Measurements from ENCODE around the gene NHERF2.

The NHERF2 gene

DNA sequence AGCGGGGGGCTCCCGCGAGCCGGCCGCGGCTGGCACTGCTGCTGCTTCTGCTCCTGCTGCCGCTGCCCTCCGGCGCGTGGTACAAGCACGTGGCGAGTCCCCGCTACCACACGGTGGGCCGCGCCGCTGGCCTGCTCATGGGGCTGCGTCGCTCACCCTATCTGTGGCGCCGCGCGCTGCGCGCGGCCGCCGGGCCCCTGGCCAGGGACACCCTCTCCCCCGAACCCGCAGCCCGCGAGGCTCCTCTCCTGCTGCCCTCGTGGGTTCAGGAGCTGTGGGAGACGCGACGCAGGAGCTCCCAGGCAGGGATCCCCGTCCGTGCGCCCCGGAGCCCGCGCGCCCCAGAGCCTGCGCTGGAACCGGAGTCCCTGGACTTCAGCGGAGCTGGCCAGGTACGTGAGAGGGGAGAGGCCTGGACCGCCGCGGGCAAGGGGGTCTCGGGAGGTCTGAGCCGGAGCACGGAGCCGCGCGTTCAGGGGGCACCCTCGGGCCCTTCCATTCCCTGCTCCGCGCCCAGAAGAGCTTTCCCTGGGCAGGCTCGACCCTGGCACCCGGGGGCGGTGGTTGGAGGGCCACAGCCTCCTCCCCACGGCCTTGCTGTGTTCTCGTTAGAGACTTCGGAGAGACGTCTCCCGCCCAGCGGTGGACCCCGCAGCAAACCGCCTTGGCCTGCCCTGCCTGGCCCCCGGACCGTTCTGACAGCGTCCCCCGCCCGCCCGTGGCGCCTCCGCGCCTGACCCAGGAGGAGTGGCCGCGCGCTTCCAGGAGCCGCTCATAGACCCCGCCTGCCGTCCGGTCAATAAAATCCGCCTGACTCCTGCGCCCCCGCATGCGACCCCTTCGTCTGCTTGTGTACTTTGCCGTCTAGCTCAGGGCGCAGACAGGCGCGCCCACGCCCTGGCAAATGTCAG is 6.5 kb upstream of the NHERF2 start:
- in situ Hi-C loops (cut with HindIII; ENCODE audit: low sequenced_read_pairs): no loop called here
- H3K4me3 ChIP-seq (ENCODE audit: low read depth, low read length): no peak overlapping the region

DNA sequence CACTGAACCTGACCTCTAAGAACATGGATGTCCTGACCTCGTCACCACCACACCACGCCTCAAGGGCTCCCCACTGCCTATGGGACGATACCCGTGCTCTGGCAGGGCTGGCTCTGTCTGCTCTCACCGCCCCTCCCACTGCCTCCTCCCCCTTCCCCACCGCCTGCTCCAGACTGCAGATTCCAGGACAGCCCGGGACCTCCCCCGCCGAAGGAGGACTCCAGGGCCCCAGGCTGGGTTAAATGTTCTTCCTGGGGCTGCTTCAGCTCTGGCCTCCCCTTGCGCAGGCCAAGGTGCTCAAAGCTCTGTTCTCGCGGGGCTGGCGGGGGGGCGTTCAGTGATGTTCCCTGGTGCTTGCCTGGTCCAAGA is 4.0 kb upstream of the NHERF2 start:
- no peak for DNase-seq (ENCODE audit: low read depth, low spot score)
- H3K4me3 ChIP-seq (ENCODE audit: low read depth, low read length): peak overlapping the region; percentile 34

More for the DNA sequence above, 6.5 kb upstream of the NHERF2 start:
- no peak for DNase-seq (ENCODE audit: low read depth, low spot score)
- TF ChIP-seq, protein P1, sequence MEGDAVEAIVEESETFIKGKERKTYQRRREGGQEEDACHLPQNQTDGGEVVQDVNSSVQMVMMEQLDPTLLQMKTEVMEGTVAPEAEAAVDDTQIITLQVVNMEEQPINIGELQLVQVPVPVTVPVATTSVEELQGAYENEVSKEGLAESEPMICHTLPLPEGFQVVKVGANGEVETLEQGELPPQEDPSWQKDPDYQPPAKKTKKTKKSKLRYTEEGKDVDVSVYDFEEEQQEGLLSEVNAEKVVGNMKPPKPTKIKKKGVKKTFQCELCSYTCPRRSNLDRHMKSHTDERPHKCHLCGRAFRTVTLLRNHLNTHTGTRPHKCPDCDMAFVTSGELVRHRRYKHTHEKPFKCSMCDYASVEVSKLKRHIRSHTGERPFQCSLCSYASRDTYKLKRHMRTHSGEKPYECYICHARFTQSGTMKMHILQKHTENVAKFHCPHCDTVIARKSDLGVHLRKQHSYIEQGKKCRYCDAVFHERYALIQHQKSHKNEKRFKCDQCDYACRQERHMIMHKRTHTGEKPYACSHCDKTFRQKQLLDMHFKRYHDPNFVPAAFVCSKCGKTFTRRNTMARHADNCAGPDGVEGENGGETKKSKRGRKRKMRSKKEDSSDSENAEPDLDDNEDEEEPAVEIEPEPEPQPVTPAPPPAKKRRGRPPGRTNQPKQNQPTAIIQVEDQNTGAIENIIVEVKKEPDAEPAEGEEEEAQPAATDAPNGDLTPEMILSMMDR (IDR thresholded peaks at IDR 0.05; ENCODE audit: low read depth, low read length): no peak

DNA sequence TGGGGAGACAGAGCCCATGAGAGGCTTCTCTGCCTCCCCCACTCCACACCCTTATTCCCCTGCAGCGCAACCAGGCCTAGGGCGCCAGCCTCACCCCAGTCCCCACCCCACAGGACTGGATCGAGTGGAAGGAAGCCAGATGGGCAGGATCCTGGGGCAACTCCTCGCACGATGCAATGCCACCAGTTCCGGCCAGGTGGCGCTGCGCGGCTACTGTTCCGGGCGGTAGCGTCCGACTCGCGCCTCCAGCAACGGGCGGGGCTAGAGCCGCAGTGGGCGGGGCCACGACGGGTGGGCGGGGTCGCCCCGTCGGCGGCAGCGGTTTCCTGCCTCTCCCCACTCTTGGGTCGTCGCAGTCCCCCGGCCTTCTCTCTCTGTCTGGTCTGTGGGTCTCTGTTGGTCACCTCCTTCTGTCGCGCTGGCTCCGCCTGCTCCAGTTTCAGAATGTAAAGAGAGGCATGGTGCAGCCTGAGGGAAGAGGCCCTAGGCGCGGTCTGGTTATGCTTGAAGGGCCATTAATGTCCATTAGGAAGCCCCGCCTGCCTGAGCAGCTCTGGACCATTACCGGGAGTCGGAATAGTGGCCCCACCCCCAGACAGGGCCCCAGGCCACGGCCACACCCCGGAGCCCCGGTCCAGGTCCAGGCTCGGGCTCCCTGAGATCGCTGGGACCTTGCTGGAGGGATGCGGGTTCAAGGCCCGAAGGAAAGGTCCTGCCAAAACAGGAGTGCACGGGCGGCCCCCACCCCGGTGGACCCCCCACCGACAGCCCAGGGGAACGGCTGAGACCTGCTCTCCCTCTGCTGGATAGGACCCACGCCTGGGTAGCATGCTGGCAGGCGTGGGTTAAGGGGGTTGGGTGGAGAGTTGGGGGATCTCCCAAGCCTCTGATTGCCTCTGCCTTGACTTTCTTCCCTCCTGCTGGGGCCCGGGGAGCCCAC is 3.3 kb upstream of the NHERF2 start:
- peak; percentile 83 for DNase-seq (ENCODE audit: low read depth, low spot score)
- peak overlapping the region; percentile 34 for H3K4me3 ChIP-seq (ENCODE audit: low read depth, low read length)
- in situ Hi-C loops (cut with HindIII; ENCODE audit: low sequenced_read_pairs): no loop called here
- TF ChIP-seq, protein P1 (IDR thresholded peaks at IDR 0.05; ENCODE audit: low read depth, low read length): peak; percentile 93

More for the DNA sequence above, 4.0 kb upstream of the NHERF2 start:
- in situ Hi-C loops (cut with HindIII; ENCODE audit: low sequenced_read_pairs): no loop called here
- TF ChIP-seq, protein P1 (IDR thresholded peaks at IDR 0.05; ENCODE audit: low read depth, low read length): no peak

DNA sequence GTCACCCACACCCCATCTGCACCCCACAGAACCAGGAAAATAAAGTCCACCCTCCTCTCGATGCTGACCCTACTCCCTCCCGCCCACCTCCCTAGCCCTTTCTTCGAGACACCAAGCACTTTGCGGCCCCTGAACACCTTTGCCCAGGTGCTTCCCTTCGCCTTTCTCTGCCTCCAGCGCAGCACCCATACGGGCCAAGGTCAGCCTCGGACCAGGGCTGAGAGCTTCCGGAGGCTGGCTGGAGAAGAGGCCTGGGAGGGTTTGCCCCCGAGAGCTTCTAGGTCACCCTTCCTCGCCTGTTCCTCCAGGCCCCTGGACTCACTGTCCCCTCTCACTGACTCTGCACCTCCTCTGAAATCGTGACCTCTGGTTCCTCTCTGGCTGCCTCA is 2.7 kb upstream of the NHERF2 start:
- in situ Hi-C loops (cut with HindIII; ENCODE audit: low sequenced_read_pairs): no loop called here

DNA sequence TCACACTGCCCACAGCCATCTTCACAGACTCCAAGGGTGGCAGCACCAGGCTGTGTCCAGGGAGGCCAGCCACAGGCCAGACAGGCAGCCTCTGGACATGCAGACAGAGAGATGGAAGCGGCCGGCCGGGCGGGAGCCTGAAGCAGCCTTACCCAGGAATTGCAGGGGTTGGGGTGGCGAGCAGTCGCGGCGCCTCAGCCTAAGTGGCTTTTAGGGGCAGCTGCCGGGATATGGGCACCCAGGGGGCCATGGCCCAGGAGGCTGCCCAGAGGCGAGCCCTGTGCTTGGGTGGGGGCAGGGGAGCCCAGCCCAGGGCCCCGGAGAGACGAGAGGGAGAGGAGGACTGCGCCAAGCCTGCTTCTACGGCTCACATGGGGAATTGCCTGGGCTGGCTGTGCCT is 1.5 kb upstream of the NHERF2 start:
- DNase-seq (ENCODE audit: low read depth, low spot score): no peak
- in situ Hi-C loops (cut with HindIII; ENCODE audit: low sequenced_read_pairs): no loop called here
- H3K4me3 ChIP-seq (ENCODE audit: low read depth, low read length): no peak overlapping the region
- TF ChIP-seq, protein P1 (IDR thresholded peaks at IDR 0.05; ENCODE audit: low read depth, low read length): no peak

More for the DNA sequence above, 2.7 kb upstream of the NHERF2 start:
- no peak overlapping the region for H3K4me3 ChIP-seq (ENCODE audit: low read depth, low read length)
- DNase-seq (ENCODE audit: low read depth, low spot score): no peak
- TF ChIP-seq, protein P1 (IDR thresholded peaks at IDR 0.05; ENCODE audit: low read depth, low read length): no peak

DNA sequence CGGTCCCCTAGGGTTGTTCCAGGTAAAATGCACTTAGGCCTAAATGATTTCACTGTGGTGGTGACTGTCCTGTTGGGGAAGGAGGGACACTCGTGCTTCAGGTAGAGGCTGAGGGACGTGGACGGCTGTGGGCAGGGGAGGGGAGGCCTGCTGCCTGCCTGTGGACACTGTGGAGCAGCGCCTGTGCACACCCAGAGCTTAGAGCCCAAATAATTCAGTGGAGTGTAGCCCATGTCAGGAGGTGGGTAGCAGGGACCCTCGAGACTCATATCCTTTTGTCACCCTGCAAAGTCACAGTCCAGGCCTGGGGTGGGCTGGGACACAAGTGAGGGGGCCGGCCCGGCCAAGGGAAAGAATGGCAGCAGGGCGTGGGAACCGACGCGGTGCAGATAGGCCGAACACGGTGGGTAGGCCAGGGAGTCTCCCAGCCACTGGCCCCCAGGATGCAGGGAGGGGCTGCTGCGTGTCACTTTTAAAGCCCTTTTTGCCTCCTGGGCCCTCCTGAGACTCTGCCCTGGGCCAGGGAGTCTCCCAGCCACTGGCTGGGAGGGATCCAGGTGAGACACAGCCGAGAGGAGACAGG is 733 bp upstream of the NHERF2 start:
- in situ Hi-C loops (cut with HindIII; ENCODE audit: low sequenced_read_pairs): no loop called here
- TF ChIP-seq, protein P1 (IDR thresholded peaks at IDR 0.05; ENCODE audit: low read depth, low read length): no peak
- H3K4me3 ChIP-seq (ENCODE audit: low read depth, low read length): no peak overlapping the region
- no peak for DNase-seq (ENCODE audit: low read depth, low spot score)

Data from astrocyte of the spinal cord (primary cell).